Panc1 (cell line): ENCODE data around the gene SH2D6. TPM values are rescaled to one million over a fixed set of nuclear protein-coding genes. Genes with fewer than 3 reads are reported as not detected.
A peak's percentile ranks its signal among the peaks of the same experiment; 100 is the strongest.

Source experiments
- ATAC-seq: fragments of 200-7000 bp; cut with Tn5 transposase; 2 replicates; pipeline ENCODE4 v1.9.1; 2020; ENCODE audit warnings: mild to moderate bottlenecking, moderate library complexity
- BruUV-seq: library from RNA; stranded (reverse); fragments of 400-500 nt; replicated peaks from 2 replicates; lab custom pipeline; 2021; lab: Mats Ljungman, UMichigan
- CTCF ChIA-PET: fragments of 300-600 bp; sonication (Branson Sonifier 250); formaldehyde crosslinking; loops from one replicate; lab custom pipeline; 2022; ENCODE audit warnings: antibody characterized with exemption; lab: Charles Lee
- POLR2A ChIA-PET: fragments of 300-600 bp; sonication (Branson Sonifier 250); formaldehyde crosslinking; loops from one replicate; lab custom pipeline; 2022; ENCODE audit warnings: antibody characterized with exemption; lab: Charles Lee
- DNase-seq: peaks from one replicate; pipeline ENCODE4 v3.0.0-alpha.2; 2010; ENCODE audit warnings: low read depth, low spot score
- H3K27ac ChIP-seq: 2 replicates; pipeline ENCODE4 v1.5.1; 2011; ENCODE audit warnings: mild to moderate bottlenecking, low read length, inconsistent platforms
- H3K27me3 ChIP-seq: fragments of 200-500 bp; sonication (Bioruptor generic); 2 replicates; pipeline ENCODE4 v1.6.0; 2014; ENCODE audit warnings: low read length, inconsistent platforms; ENCODE audit not compliant: control insufficient read depth, insufficient read depth
- H3K36me3 ChIP-seq: fragments of 200-500 bp; sonication (Bioruptor generic); 2 replicates; pipeline ENCODE4 v1.5.1; 2014; ENCODE audit warnings: inconsistent platforms, mild to moderate bottlenecking, low read length, moderate library complexity; ENCODE audit not compliant: control insufficient read depth, insufficient read depth
- H3K4me1 ChIP-seq: 2 replicates; pipeline ENCODE4 v1.5.1; 2011; ENCODE audit warnings: inconsistent platforms, mild to moderate bottlenecking, low read length, moderate library complexity; ENCODE audit not compliant: control insufficient read depth, insufficient read depth
- H3K4me3 ChIP-seq, 2 experiments: 2 replicates each; pipeline ENCODE4 v1.5.1; 2011 to 2012; ENCODE audit warnings: low read depth in 2 of 2, low read length in 2 of 2, mild to moderate bottlenecking in 2 of 2, inconsistent platforms in 1 of 2, moderate library complexity in 1 of 2
- H3K9me3 ChIP-seq: fragments of 200-500 bp; sonication (Bioruptor generic); 2 replicates; pipeline ENCODE4 v1.5.1; 2014; ENCODE audit warnings: low read depth, mild to moderate bottlenecking, inconsistent platforms, low read length, moderate library complexity; ENCODE audit not compliant: control insufficient read depth, insufficient read depth
- CTCF ChIP-seq: fragments of 450-650 bp; IDR thresholded peaks from 2 replicates; pipeline ENCODE4 v1.5.1; 2017; ENCODE audit warnings: mild to moderate bottlenecking
- POLR2AphosphoS5 ChIP-seq: IDR thresholded peaks from 2 replicates; pipeline ENCODE4 v1.6.1; 2012; ENCODE audit warnings: mild to moderate bottlenecking, low read depth, low read length, moderate library complexity
- REST ChIP-seq, 2 experiments: IDR thresholded peaks; 2 replicates each; pipeline ENCODE4 v1.6.1; 2011 to 2012; ENCODE audit warnings: low read depth in 2 of 2, control low read depth in 1 of 2, low read length in 1 of 2, mild to moderate bottlenecking in 1 of 2, moderate library complexity in 1 of 2; ENCODE audit not compliant: insufficient read depth in 1 of 2
- SIN3A ChIP-seq: IDR thresholded peaks from 2 replicates; pipeline ENCODE4 v1.6.1; 2012; ENCODE audit warnings: low read depth, mild to moderate bottlenecking, low read length, moderate library complexity, borderline replicate concordance; ENCODE audit not compliant: insufficient read depth
- TCF7L2 ChIP-seq: IDR thresholded peaks from 2 replicates; pipeline ENCODE4 v1.6.1; 2011; ENCODE audit warnings: mild to moderate bottlenecking, low read depth, low read length, inconsistent platforms
- in situ Hi-C: cut with HindIII; loops from 2 replicates; pipeline ENCODE4 v1.10.0; 2016; ENCODE audit warnings: low sequenced_read_pairs, low pct_unique_long_range_greater_than_20kb
- intact Hi-C: fragments of 100-400 bp; cut with micrococcal nuclease; formaldehyde crosslinking; loops from one replicate; pipeline ENCODE4 v1.10.0; 2022; ENCODE audit not compliant: unreplicated experiment
- total RNA-seq: library from RNA; stranded (reverse); gene quantifications from one replicate; pipeline ENCODE4 v1.2.1, GENCODE V29; 2021; ENCODE audit not compliant: unreplicated experiment

Gene SH2D6
- total RNA-seq, 1 experiment from 2014 or later, result 3.3 TPM

- Histone ChIP-seq H3K9me3 (no peaks in the 10 kb centered on the region), H3K4me1 (peaks cover 5% of the 10 kb centered on the region; the same call in 1 of the 2 replicates), H3K36me3 (no peaks in the 10 kb centered on the region), H3K27me3 (no peaks in the 10 kb centered on the region), H3K27ac (peak overlapping the region; percentile 20; the same call in 1 of the 2 replicates), H3K4me3 (no peak overlapping the region)
- BruUV-seq, result no TSS peak
- ATAC-seq, result no peak
- ChIA-PET CTCF (no interaction called here), POLR2A (no interaction called here)
- intact Hi-C loops, result no loop called here
- in situ Hi-C loops, result no loop called here
- no peak for DNase-seq
- TF ChIP-seq POLR2AphosphoS5, result no peak
- TF ChIP-seq TCF7L2, result no peak
- TF ChIP-seq SIN3A, result no peak
- TF ChIP-seq CTCF, result no peak
- TF ChIP-seq REST (IDR thresholded peaks at IDR 0.05; ENCODE audit: insufficient read depth in 1 of 2, low read depth in 2 of 2, low read length in 1 of 2), result no peak
Observed at GRCh38 chr2:85453571-85453970, 35.1 kb downstream of the SH2D6 start.

DNA sequence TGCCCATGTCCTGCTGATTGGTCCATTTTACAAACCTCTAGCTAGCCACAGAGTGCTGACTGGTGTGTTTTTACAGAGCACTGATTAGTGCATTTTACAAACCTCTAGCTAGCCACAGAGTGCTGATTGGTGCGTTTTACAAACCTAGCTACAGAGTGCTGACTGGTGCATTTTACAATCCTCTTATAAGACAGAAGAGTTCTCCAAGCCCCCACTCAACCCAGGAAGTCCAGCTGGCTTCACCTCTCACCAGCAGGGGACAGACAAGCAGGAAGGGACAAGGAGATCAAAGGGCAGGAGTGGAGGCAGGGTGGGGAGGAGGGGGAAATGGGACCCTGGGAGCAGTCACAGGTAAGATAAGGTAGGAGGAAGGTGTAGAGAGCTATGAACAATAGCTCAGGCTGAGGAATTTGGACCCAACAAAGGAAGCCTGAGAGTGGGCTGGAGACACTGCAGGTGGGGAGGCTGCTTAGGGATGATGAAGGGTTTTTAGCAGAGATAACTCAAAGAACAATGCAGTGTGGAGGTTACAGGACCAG lies 37.1 kb downstream of the SH2D6 start:
- in situ Hi-C loops, result no loop called here
- Histone ChIP-seq H3K27me3 (no peaks in the 10 kb centered on the region), H3K27ac (peak overlapping the region; percentile 49; the same call in 1 of the 2 replicates), H3K9me3 (no peaks in the 10 kb centered on the region), H3K4me1 (peaks cover 5% of the 10 kb centered on the region; the same call in 1 of the 2 replicates), H3K36me3 (no peaks in the 10 kb centered on the region), H3K4me3 (no peak overlapping the region)
- CTCF ChIA-PET, result no interaction called here
- intact Hi-C loops, result no loop called here
- POLR2A ChIA-PET, result no interaction called here
- peak; percentile 46; the same call in 1 of the 2 replicates for TF ChIP-seq TCF7L2
- no peak for TF ChIP-seq POLR2AphosphoS5
- DNase-seq (no peak), ATAC-seq (no peak)
- BruUV-seq, result no TSS peak

DNA sequence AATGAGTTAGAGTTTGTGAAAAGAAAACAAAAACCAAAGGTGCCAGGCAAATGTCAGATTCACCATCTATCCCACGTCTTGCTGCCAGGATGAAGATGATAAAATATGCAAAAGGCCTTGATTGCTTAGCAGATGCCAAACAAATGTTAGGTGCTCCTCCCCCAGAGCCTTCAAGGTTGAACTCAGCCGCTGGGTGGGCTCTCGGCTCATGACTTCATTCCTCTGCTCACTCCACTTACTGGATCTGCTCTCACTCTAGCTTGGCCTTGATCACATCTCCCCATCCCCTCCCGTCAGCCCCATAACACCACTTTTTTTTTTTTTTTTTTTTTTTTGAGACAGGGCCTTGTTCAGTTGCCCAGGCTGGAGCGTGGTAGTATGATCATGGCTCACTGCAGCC lies 38.5 kb downstream of the SH2D6 start:
- TF ChIP-seq TCF7L2 (no peak), REST (IDR thresholded peaks at IDR 0.05; ENCODE audit: insufficient read depth in 1 of 2, low read depth in 2 of 2, low read length in 1 of 2) (no peak)
- BruUV-seq, result no TSS peak
- peak overlapping the region; percentile 37; the same call in 1 of the 2 replicates for H3K27ac ChIP-seq
- H3K9me3 ChIP-seq, result no peaks in the 10 kb centered on the region
- intact Hi-C loops, result no loop called here
- no peaks in the 10 kb centered on the region for H3K27me3 ChIP-seq
- in situ Hi-C loops, result no loop called here
- H3K4me1 ChIP-seq, result peaks cover 5% of the 10 kb centered on the region; the same call in 1 of the 2 replicates
- ChIA-PET POLR2A (no interaction called here), CTCF (no interaction called here)
- DNase-seq (no peak), ATAC-seq (no peak)
- H3K4me3 ChIP-seq, result no peak overlapping the region
- H3K36me3 ChIP-seq, result no peaks in the 10 kb centered on the region
